Right kidney (tissue), 1 donor: ENCODE measurements around the gene EPAS1.
"Not testable (repeated sequence)": the region's sequence is repeated elsewhere in the genome, so short reads cannot be mapped to it uniquely, and the experiment has no call there.

Source experiments
- DNase-seq: peaks from one replicate; pipeline ENCODE4 v3.0.0-alpha.2; 2016

EPAS1 gene

GRCh38 chr2:46383784-46384456, 86.7 kb downstream of the EPAS1 start:
- DNase-seq, result no peak

GRCh38 chr2:46384457-46384815, 87.2 kb downstream of the EPAS1 start:
- DNase-seq, result no peak

- no peak for DNase-seq
Measured at GRCh38 chr2:46385786-46386577, 88.8 kb downstream of the EPAS1 start.

- no peak for DNase-seq
Measured at GRCh38 chr2:46386763-46387162, 89.6 kb downstream of the EPAS1 start.

GRCh38 chr2:46387292-46387691, 90.1 kb downstream of the EPAS1 start:
- DNase-seq, result no peak

GRCh38 chr2:46387886-46388515, 90.8 kb downstream of the EPAS1 start:
- DNase-seq, result no peak

GRCh38 chr2:46388881-46389280, 91.7 kb downstream of the EPAS1 start:
- DNase-seq, result no peak

GRCh38 chr2:46389417-46389916, 92.3 kb downstream of the EPAS1 start:
- DNase-seq, result no peak

- DNase-seq, result no peak
Measured at GRCh38 chr2:46390036-46390435, 92.8 kb downstream of the EPAS1 start.

- DNase-seq, result no peak
Measured at GRCh38 chr2:46390901-46391395, 93.7 kb downstream of the EPAS1 start.

- DNase-seq, result no peak
Measured at GRCh38 chr2:46392561-46393346, 95.5 kb downstream of the EPAS1 start.

GRCh38 chr2:46393347-46393820, 96.2 kb downstream of the EPAS1 start:
- no peak for DNase-seq

GRCh38 chr2:46393865-46394264, 96.7 kb downstream of the EPAS1 start:
- DNase-seq, result no peak

GRCh38 chr2:46394649-46395510, 97.7 kb downstream of the EPAS1 start:
- DNase-seq, result no peak

- DNase-seq, result not testable (repeated sequence)
Measured at GRCh38 chr2:46395730-46396129, 98.5 kb downstream of the EPAS1 start.

- DNase-seq, result no peak
Measured at GRCh38 chr2:46400016-46400415, 102.8 kb downstream of the EPAS1 start.

GRCh38 chr2:46402874-46403273, 105.7 kb downstream of the EPAS1 start:
- DNase-seq, result no peak

GRCh38 chr2:46404181-46404759, 107.1 kb downstream of the EPAS1 start:
- no peak for DNase-seq

- DNase-seq, result no peak
Measured at GRCh38 chr2:46407852-46408455, 110.7 kb downstream of the EPAS1 start.

- no peak for DNase-seq
Measured at GRCh38 chr2:46409756-46410155, 112.5 kb downstream of the EPAS1 start.
